HG02763 (cell line): ENCODE results near the gene YEATS4.

Experiments
- ATAC-seq: cut with Tn5 transposase; IDR thresholded peaks from one replicate; pipeline ENCODE4 v1.9.1; 2021; ENCODE audit warnings: mild to moderate bottlenecking, moderate library complexity; ENCODE audit not compliant: unreplicated experiment

YEATS4 gene

DNA sequence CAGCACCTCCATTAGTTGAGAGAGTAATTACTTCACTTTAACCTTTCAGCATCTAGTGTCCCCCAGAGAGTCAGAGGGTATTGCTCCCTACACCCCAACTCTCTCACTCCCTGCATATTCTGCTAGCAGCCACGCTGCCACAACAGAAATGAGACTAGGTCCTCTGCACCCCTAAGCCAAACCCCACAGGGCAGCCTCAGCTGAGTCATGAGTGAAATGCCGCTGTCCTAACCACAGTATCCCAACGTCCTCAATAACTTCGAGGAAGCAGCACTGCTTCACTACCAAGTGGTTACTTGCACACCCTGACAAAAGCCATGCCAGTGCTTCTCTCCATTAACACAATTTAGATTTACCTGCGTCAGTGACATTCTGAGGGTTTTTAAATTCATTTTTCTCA, 18.2 kb upstream of the YEATS4 start:
- no peak for ATAC-seq

DNA sequence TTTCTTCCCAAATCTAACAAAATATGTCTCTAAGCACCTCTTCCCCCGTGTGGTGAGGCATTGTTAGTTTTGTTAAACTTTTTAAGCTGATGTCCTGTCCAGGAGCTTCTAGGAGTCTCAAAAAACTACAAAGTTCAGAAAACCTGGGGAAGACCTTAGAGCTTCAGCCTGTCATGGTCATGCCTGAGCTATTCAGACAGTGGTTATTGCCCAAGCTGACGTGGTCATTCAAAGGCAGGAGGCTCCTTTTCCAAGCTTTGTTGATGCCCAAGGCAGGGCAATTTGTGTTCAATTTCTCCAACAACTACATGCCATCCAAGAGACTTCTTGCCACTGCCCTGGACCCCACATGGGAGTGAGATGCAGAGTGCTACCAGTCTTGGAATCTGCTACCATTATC, 17.1 kb upstream of the YEATS4 start:
- ATAC-seq = no peak

DNA sequence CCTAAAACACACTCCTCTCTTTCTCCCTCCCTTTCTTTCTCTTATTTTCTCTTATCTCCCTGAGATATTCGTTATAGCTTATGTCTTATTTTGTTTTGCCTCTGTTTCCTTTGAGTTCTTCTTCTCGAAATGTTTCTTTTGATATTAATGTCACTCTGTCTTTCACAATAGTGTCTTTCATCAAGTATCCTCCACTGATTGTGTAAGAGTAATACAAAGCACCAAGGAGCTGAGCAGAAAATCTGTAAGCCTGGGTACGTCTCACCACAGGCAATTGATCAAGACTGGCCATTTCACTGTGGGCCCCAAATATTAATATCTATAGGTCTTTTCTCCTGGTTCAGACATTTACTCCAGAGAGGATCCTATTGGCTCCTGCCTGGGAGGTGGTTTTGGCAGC, 16.2 kb upstream of the YEATS4 start:
- ATAC-seq = no peak

DNA sequence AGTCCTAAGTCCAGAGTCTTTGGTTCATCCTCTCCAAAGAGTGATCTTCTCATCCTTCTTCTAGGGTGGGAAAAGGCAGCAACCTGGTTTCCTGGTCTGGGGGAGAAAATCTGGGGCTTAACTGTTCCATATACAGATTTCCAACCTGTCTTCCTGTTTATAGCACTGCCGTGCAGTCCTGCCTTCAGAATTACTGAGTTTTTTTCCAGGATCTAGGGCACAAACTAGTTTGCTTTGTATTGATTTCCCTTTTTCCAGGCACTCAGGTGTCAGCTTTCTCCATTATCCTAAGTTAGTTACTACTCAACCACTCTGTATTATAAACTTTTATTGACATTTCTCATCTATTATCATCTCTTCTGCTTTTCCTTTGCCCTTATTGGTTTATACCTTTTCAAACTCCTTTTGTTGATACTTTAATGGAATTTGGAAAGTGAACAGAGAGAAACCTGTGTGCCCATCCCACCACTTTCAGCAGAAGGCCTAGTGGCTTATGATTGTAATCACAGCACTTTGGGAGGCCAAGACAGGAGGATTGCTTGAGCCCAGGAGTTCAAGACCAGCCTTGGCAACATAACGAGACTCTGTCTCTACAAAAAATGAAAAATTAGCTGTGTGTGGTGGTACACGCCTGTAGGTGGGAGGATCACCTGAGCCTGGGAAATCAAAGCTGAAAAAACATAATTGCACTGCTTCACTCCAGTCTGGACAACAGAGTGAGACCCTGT, 15.5 kb upstream of the YEATS4 start:
- no peak for ATAC-seq

DNA sequence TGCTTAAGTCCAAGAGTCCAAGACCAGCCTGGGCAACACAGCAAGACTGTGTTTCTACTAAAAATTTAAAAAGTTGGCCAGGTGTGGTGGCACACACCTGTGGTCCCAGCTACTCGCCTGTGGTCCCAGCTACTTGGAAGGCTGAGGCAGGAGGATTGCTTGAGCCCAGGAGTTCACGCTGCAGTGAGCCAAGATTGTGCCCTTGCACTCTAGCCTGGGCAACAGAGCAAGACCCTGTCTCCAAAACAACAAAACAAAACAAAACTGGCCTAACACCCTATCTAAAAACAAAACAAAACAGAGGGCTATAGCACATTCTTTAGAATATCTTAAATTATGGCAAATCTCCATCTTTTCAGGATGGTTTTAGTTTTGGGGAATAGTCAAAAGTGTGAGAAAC, 14.5 kb upstream of the YEATS4 start:
- no peak for ATAC-seq

DNA sequence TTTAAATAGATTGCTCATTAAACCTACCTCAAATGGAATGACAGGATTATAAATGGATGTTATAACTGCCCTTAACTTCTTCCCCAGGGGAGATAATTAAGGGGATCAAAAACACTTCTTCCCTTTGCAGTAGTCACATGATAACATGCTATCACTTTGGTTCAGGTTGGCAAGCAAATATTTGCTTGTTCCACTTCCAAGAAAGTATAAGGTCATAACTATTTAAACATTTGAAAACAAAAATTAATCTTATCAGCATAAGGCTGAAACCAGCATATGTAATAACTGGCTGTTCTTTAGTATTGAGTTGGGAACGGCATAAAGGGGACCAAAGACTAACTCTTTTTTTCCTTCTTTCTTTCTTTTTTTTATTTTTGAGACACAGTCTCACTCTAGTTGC, 13.8 kb upstream of the YEATS4 start:
- no peak for ATAC-seq

DNA sequence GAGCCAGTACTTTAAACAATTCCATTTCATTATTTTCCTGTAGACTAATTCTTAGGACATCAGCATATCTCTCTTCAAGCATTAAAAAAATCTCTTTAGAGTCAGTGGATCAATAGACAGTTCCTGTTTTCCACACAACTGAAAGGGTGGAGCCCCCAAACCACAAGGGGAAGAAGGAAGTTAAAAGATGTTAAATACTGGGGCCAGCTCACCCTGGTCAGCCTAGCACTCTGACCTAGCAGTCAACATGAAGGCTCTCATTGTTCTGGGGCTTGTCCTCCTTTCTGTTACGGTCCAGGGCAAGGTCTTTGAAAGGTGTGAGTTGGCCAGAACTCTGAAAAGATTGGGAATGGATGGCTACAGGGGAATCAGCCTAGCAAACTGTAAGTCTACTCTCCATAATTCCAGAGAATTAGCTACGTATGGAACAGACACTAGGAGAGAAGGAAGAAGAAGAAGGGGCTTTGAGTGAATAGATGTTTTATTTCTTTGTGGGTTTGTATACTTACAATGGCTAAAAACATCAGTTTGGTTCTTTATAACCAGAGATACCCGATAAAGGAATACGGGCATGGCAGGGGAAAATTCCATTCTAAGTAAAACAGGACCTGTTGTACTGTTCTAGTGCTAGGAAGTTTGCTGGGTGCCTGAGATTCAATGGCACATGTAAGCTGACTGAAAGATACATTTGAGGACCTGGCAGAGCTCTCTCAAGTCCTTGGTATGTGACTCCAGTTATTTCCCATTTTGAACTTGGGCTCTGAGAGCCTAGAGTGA, 11.2 kb upstream of the YEATS4 start, which contains the start of gene LYZ:
Gene LYZ, plus strand, starts transcription at position 220 of the 777 bp plus-strand sequence. Its CDS starts 28 bp downstream, at position 248.
- ATAC-seq = no peak

DNA sequence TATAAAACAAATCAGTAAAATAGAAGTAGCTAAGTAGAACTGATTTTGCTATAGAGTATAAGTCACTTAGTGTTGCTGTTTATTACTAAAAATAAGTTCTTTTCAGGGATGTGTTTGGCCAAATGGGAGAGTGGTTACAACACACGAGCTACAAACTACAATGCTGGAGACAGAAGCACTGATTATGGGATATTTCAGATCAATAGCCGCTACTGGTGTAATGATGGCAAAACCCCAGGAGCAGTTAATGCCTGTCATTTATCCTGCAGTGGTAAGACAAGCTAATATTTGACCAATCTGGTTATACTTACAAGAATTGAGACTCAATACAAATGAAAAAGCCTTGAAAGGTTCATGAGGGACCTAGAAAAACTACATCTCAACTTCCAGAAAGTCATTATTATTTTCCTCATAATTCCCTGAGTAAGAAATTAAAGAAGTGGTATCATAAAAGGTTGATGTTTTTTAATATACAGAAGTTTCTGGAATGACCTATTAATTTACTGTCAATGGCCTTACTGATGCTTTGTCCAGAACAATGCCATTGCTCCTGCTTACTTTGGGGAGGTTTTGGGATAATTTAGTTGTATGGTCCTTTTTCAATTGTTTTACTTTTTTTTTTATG, 9.4 kb upstream of the YEATS4 start:
- no peak for ATAC-seq

DNA sequence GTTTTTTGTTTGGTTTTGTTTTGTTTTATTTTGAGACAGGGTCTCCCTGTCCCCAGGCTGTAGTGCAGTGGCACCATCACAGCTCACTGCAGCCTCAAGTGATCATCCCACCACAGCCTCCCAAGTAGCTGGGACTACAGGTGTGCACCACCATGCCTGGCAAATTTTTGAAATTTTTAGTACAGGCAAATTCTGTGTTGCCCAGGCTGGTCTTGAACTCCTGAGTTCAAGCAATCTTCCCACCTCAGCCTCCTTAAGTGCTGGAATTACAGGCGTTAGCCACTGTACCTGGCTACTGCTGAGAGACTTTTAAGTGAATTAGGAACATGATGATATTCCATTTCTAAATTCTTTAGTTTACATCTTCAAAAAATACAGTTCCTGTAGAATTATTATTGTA, 8.8 kb upstream of the YEATS4 start:
- no peak for ATAC-seq

DNA sequence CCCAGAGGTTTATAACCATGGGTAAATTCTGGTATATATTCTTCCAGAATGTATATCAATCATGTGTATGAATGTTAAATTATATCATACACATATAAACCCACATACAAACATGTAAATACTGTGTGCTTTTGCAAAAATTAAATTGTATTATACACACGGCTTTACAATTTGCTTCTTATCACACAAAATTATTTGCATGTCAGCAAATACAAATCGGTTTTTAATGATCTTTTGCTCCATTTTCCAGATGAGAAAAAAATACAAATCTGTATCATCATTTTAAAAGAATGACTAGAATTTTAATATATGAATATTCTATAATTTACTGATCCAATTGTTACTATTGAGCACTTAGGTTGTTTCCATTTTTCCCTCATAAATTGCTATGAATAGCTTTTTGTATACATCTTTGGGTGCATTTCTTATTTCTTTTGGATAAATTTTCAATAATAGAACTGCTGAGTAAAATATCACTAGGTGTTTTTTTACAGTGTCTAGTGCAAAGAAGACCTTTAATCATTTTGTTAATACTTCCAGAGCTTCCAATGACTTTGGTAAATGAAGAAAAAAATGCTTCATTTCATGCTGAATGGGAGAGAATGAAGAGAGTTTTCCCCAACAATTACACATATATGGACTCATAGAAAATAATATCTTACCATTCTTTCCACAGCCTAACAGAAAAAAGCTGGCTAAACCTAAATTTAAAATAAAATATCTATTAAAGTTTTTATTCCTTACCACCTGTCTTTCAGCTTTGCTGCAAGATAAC, 7.9 kb upstream of the YEATS4 start:
- no peak for ATAC-seq

DNA sequence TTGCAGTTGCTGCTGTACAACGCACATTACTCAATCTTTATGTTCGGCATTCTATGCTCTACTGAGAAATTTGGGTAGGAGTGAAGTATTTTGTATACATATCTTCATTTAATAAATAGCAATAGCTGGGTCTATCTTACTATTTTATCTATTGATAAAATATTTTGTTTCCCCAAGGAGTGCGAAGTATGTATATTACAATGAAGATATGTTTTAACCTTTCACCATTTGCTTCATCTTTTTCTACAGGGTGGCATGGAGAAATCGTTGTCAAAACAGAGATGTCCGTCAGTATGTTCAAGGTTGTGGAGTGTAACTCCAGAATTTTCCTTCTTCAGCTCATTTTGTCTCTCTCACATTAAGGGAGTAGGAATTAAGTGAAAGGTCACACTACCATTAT, 6.6 kb upstream of the YEATS4 start:
- no peak for ATAC-seq

DNA sequence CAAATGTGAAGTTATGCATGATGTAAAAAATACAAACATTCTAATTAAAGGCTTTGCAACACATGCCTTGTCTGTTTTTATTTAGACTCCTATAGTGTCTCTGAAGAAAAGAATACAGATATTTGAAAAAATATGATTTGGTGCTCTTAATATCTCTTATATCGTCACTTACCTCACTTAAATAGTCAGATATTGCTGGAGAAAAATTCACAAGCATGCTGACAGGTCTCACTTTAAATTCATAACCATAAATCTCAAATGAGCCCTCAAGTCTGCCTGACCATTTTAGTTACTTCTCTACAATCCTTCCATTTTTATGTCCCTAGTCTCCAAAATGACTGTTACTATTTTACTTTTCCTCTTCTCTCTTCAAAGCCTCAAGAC, 5.4 kb upstream of the YEATS4 start:
- ATAC-seq = no peak

DNA sequence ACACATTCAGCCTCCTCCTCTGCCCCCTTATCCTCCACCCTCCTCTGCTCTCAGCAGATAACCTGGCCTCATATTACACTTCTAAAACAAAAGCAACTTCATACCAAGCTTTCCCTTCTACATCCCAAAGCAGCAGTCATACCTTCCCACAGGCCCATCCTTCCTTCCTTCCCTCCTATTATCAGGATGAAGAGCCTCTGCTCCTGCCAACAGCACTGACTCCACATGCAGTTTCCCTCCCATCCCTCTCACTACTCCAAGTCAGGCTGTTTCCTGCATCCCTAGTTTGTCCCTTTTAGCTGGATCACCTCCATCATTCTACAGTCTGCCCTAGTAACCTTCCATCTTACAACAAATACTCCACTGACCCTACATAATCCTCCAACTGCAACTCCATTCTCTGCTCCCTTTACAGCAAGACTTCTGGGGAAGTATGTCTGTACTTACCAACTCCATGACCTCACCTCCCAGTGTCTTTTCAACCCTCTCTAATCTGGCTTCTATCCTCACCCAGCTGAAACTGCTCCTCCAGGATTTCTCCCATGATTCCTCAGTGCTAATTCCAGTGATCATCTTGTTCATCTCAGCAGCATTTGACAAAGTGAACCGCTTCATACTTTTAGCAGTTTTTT, 4.9 kb upstream of the YEATS4 start:
- ATAC-seq = no peak

DNA sequence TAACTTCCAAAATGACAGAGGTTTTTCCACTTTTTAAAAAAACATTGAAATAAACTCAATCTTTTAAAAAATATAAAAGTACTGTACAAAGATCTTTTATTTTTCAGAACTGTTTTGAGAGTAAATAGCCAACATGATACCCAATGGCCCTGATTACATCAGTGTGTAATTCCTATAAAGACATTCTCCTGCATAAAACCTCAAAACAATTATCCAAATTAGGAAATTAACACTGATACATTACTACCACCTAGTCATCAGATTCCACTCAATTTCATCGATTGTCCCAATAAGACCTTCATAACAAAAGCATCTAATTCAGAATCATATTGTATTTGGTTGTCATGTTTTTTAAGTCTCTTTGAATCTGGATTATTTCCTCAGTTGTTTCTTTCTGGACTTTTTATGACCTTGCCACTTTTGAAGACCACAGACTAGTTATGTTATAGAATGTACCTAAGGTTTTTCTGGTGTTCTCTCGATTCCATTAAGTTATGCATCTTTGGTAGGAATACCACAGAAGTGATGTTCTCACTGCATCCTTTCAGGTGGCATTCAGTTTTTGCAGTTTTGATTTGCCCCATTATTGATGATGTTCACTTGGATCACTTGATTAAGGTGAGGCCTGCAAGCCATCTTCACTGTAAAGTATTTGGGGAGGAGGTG, 4.0 kb upstream of the YEATS4 start:
- ATAC-seq = no peak

DNA sequence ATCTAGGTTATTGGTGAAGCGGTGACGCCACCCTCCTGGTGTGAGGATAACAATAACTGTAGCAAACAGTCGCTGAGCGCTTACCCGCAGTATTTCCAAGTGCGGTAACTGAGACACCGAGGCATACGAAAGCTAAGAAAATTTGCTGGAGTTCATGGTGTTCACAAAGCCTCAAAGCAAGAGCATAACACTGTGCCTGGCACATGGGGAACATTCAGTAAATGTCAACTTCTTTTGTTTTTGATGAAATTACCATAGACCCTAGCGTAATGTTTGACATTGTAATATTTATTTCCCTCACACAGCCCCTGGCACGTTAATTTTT, 767 bp downstream of the YEATS4 start:
- no peak for ATAC-seq

DNA sequence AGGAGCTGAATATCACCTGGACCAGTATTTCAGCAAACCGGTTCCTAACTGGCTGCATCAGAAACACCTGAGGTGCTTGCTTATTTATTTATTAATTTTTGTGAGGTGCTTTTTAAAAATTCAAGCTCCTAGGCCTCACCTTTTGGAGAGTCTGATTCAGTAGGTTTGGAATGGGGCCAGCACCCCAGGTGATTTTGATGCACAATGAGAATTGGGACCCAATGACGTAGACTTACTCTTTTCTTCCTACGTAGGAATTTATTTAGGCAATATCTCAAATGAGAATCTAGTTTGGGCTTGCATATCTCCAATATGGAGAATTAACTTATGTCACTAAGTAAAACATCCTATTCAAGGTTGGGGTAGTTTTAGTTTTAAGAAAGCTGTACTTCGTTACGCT, 7.3 kb downstream of the YEATS4 start:
- no peak for ATAC-seq

DNA sequence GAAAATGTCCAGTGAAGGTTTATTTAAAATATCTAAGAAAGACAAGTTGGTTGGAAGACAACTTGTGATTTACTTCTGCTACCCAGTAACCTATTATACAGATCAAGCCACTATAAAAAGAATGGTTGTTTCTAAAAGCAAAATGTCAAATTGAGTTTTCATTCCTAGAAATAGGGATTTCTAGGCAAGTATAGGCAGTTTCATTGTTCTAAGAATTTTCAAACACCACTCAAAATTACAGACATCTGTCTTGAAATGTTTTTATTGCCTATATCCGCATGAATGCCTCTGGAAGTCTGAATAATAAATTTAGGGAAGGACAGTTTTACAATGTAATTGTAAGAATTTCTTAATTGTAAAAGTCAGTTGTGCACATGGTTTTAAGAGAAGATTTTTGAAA, 8.6 kb downstream of the YEATS4 start:
- ATAC-seq = no peak

DNA sequence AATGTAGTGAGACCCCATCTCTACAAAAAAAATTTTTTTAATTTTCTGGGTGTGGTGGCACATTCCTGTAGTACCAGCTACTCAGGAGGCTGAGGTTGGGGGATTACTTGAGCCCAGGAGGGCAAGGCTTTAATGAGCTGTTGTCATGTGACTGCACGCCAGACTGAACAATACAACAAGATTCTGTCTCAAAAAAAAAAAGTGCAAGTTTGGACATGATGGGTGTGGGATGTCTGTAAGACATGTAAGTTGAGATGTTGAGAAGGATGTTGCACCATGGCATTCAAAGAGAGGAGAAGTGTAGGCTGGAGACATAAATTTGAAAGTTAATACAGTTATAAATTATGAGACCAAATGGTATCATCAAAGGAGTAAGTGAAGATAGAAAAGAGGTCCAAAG, 23.5 kb downstream of the YEATS4 start:
- ATAC-seq = no peak

DNA sequence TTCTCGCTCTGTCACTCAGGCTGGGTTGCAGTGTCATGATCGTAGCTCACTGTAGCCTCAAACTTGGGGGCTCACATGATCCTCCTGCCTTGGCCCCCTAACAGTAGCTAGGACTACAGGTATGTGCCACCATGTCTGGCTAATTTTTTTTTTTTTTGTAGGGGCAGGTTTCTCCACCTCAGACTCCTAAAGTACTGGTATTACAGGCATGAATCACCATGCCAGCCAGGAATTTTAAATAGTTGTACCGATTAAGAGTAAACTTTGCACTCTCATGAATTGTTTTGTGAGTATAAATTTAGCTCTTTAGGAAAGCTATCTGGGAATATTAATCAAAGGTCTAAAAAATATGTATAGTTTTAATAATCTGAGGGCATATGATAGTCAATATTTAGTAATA, 25.5 kb downstream of the YEATS4 start:
- ATAC-seq = no peak

DNA sequence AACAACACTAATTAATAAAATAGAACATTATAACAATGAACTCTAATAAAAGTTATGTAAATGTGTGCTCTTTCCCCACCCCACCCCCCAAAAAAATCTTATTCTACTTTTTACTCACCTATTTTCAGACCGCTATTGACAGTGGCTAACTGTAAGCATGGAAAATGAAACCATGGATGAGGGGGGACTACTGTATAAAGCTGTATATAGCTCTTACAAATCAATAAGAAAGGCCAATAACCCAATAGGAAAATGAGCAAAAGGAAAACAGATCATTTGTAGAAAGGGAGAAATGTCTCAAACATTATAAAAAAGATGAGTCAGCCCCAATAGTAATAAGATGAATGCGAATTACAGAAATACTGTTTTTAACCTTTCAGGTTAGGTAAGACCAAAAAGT, 27.4 kb downstream of the YEATS4 start:
- ATAC-seq = no peak

DNA sequence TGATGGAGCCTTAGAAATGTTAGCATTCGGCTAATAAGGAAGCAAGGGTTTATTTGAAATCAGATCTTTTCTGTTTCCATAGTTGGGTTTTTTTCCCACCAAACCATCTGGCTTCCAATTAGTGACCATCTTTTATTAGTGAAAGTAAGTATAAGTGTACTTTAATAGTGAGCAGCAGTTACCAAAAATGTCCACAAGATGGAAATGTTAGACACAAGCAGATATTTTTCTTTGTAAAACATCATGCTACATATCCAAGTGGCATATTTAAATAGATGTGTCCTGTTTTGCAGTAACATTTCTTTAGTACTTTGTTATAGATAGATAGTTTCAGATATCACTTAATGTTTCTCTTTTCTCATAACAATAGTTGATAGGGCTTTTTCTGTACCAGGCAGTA, 28.8 kb downstream of the YEATS4 start:
- ATAC-seq = no peak
